Motor neuron (in vitro differentiated cells): ENCODE measurements around the gene KCNC3. TPM values are rescaled to one million over a fixed set of nuclear protein-coding genes. Genes with fewer than 3 reads are reported as not detected.
"Not testable (repeated sequence)": the region's sequence is repeated elsewhere in the genome, so short reads cannot be mapped to it uniquely, and the experiment has no call there.

Experiments
- ATAC-seq, 8 experiments: fragments of 200-7000 bp; cut with Tn5 transposase; replicated peaks in 6 of 8; 2 replicates each; pipeline ENCODE4 v1.8.0; 2021; ENCODE audit warnings: mild to moderate bottlenecking in 8 of 8, moderate library complexity in 8 of 8
- H3K27ac ChIP-seq, 2 donors: fragments of 250-450 bp; sonication (Bioruptor Pico); 2 replicates each; pipeline ENCODE4 v1.9.0; 2021; ENCODE audit warnings: antibody characterized with exemption in 2 of 2, mild to moderate bottlenecking in 2 of 2, moderate library complexity in 1 of 2
- H3K4me1 ChIP-seq, 2 donors: fragments of 250-450 bp; sonication (Bioruptor Pico); replicated peaks in 1 of 2; 2 replicates each; pipeline ENCODE4 v1.6.1; 2021; ENCODE audit warnings: antibody characterized with exemption in 2 of 2, mild to moderate bottlenecking in 2 of 2, moderate library complexity in 1 of 2
- H3K4me3 ChIP-seq, 5 donors: fragments of 250-450 bp; sonication (Bioruptor Pico); 2 replicates each; pipeline ENCODE4 v1.9.0; 2021; ENCODE audit warnings: antibody characterized with exemption in 5 of 5, mild to moderate bottlenecking in 5 of 5, moderate library complexity in 4 of 5
- WGBS, 10 experiments: fragments of 450-650 bp; shearing (Covaris generic); methylation state at CpG; one replicate each; pipeline ENCODE4 v1.0.0; 2022; 5-methylcytosine and 5-hydroxymethylcytosine counted together
- in situ Hi-C, 9 experiments: fragments of 400-800 bp; cut with MboI; loops; one replicate each; pipeline ENCODE4 v1.15.0; 2021; ENCODE audit warnings: low sequenced_read_pairs in 9 of 9, low pct_unique_long_range_greater_than_20kb in 2 of 9; ENCODE audit not compliant: unreplicated experiment in 9 of 9
- total RNA-seq, 8 experiments: library from RNA; unstranded; fragments of 300-600 nt; gene quantifications; 2 replicates each; pipeline versions ENCODE4 v1.2.3 to v1.2.4, GENCODE V29; 2022

Gene KCNC3
- total RNA-seq, 8 experiments from 2014 or later = 0.13 to 2.6 (median 0.99) TPM

DNA sequence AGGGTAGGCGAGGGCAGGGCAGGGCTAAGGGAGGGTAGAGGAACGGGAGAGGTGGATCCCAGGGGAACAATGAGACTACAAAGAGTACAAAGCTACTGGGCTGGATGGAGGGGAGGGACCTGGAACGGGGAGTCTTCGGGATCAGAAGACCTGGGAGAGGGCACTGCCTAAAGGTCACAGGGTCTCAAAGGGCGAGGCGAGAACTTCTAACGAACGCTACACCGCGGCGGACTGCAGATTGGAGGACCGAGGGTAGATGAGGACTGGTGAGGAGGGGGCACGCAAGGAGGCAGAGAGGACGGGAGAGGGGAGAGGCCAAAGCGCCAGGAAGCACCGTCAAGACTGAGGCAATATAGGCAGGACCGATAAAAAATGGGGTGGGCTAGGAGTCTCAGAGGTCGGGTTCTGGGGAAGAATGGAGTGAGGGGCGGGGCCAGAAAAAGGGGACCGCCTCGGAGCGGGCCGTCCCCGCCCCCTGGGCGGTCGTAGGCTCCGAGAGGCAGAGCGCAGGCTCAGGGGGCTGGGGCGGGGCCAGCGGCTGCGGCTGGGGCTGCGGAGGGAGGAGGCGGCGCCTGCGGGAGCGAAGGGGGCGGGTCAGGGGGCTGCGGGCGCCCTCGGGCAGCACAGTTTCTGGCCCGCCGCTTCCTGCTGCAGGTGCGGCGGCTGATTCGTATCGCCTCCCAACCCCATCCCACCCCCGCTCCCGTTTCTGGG is 1.3 kb upstream of the KCNC3 start:
- H3K4me3 ChIP-seq = peak overlapping the region; percentile 29 to 47 (median 39)
- H3K27ac ChIP-seq = peak overlapping the region; percentile 17 to 68
- in situ Hi-C loops = no loop called here
- WGBS, 10 experiments = 0 to 60% (median 7%) methylated on average over 1 to 14 of the region's 48 CpGs; no CpG with 5 or more reads in 1 of the 10 experiments
- ATAC-seq = peak in 6 of 8 experiments; percentile 29 to 61 (median 43)
- peaks cover 0 to 3% of the 10 kb centered on the region in 2 donors for H3K4me1 ChIP-seq

DNA sequence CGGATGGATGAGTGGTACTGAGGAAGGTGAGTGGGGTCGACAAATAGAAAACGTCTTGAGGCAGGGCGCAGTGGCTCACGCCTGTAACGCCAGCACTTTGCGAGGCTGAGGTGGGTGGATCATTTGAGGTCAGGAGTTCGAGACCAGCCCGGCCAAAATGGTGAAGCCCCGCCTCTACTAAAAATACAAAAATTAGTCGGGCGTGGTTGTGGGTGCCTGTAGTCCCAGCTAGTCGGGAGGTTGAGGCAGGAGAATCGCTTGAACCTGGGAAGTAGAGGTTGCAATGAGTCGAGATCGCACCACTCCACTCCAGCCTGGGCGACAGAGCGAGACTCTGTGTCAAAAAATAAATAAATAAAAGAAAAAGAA is 733 bp upstream of the KCNC3 start:
- in situ Hi-C loops, ATAC-seq, H3K4me1 ChIP-seq: not testable (repeated sequence)
- 4 to 65% (median 56%) methylated on average over 1 to 17 of the region's 18 CpGs; no CpG with 5 or more reads in 3 of the 10 experiments for WGBS, 10 experiments
- Histone ChIP-seq H3K27ac (peak overlapping the region; percentile 17 to 68), H3K4me3 (peak overlapping the region; percentile 29 to 47 (median 39))

DNA sequence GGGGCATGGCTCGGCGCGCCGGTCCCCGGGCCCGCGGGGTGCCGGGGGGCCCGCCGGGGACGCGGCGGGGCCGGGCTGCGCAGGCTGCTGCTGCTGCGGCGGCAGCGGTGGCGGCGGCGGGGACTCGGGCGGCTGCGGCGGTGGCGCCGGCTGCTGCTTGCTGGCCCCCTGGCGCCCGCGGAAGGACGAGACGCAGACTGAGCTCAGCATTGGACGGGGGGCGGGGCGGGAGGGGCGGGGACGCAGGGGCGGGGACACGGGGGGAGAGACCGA is 368 bp downstream of the KCNC3 start:
- H3K27ac ChIP-seq = peak overlapping the region; percentile 51 to 68
- peak overlapping the region; percentile 38 to 52 (median 41) for H3K4me3 ChIP-seq
- no CpG with 5 or more reads among the region's 40 CpGs for WGBS, 10 experiments
- peaks cover 5 to 6% of the 10 kb centered on the region in 2 donors for H3K4me1 ChIP-seq
- in situ Hi-C loops = no loop called here
- ATAC-seq = peak in 5 of 8 experiments; percentile 30 to 47 (median 40)

GRCh38 chr19:50328224-50328872 is 829 bp downstream of the KCNC3 start:
- Histone ChIP-seq H3K4me3 (peak overlapping the region; percentile 38 to 52 (median 41)), H3K27ac (peak overlapping the region; percentile 51 to 68), H3K4me1 (peaks cover 5 to 6% of the 10 kb centered on the region in 2 donors)
- in situ Hi-C loops = no loop called here
- no peak for ATAC-seq
- WGBS, 10 experiments = no CpG with 5 or more reads among the region's 104 CpGs

DNA sequence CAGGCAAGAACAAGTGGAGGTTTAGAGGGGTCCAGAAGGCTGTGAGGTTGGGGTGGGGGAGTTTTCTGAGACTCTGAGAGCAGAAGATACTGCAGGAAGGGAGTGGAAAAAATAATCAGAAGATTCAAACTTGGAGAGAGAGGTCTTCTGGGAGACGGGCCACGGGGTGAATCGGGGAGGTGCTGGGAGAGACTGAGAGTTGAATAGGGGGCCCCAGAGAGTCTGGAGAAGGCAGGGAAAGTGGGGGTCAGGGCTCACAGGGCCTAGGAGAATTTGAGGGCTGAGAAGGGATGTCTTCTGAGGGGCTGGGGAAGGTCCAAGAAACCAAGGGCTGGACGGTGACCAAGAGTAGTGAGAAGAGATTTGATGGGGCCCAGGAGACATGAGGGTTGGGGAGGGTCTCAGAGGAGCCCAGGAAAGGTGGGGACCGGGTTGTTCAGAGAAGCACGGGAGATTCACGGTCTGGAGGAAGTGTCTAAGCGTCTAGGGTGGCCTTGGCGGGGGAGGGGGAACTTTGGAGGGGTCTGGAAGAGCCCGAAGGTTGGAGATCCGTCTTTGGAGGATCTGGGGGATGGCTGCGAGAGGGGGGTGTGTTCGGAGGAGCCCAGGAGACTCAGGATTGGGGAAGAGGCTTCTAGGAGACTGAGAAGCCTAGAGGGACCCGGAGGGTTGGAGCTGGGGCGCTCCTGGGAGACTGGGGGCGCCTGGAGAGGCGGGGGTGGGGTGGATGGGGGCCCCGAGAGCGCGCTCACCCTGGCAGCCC is 1.5 kb downstream of the KCNC3 start:
- Histone ChIP-seq H3K4me3 (peak overlapping the region; percentile 38 to 52 (median 41)), H3K27ac (no peak overlapping the region), H3K4me1 (peaks cover 5 to 6% of the 10 kb centered on the region in 2 donors)
- WGBS, 10 experiments = 4 to 85% (median 54%) methylated on average over 1 to 5 of the region's 20 CpGs; no CpG with 5 or more reads in 6 of the 10 experiments
- ATAC-seq = no peak
- in situ Hi-C loops = no loop called here

DNA sequence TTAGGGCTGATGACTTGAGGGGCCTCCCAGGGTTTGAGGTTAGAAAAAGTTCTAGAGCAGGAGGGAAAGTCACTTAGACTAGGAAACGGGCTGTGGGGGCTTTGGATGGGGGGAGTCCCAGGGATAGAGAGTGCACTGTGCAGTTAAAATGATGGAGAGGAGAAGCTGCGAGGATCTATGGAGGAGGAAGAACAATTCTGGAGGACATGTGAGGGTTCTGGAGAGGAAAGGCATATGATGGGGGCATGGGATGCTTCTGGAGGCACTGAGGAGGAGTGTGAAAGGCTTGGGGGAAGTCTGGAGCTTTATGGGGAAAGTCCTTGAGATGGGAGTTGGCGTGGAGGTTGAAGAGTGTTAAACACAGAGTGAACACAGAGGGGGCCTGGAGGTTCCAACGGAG is 2.2 kb downstream of the KCNC3 start:
- 0 to 50% (median 35%) methylated on average over 1 to 3 of the region's 4 CpGs; no CpG with 5 or more reads in 5 of the 10 experiments for WGBS, 10 experiments
- no peak for ATAC-seq
- Histone ChIP-seq H3K27ac (no peak overlapping the region), H3K4me1 (peaks cover 5 to 6% of the 10 kb centered on the region in 2 donors), H3K4me3 (no peak overlapping the region)
- in situ Hi-C loops = no loop called here

DNA sequence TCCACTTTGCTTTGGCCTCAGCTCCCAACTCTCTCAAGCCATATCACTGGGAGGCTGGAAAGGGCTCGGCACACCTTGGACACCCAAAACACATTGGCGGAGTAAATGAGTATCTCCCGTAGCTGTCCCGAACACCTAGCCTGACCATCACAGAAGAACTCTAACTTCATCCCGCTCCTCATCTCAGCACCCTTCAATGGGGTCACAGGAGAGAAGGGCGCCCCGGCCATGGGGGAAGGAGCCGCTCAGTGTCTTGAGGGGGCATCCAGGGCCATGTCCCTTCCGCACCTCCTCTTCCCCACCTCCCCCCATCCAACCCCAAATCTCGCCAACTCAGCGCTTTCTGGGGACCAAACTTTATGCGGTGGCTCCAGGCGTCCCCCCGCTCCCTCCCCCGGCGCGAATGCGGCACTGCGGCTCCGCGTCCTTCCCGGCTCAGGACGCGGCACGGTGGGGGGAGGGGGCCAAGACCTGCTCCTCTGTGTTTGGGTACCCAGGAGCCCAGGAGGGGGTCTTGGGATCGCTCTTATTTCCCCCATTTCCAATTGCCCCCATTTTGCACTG is 3.0 kb downstream of the KCNC3 start:
- Histone ChIP-seq H3K4me3 (peak overlapping the region; percentile 14 to 29 (median 26)), H3K27ac (no peak overlapping the region), H3K4me1 (peaks cover 5 to 6% of the 10 kb centered on the region in 2 donors)
- WGBS, 10 experiments = 80% methylated on average over 1 of the region's 26 CpGs; no CpG with 5 or more reads in 9 of the 10 experiments
- no peak for ATAC-seq
- in situ Hi-C loops = no loop called here

GRCh38 chr19:50325310-50326100 is 3.7 kb downstream of the KCNC3 start:
- ATAC-seq = peak in 7 of 8 experiments; percentile 34 to 77 (median 47)
- H3K4me3 ChIP-seq = peak overlapping the region; percentile 21 to 29 (median 26)
- 29% methylated on average over 1 of the region's 48 CpGs; no CpG with 5 or more reads in 9 of the 10 experiments for WGBS, 10 experiments
- H3K4me1 ChIP-seq = peaks cover 5 to 6% of the 10 kb centered on the region in 2 donors
- peak overlapping the region in 1 of 2 donors; percentile 9 for H3K27ac ChIP-seq
- in situ Hi-C loops = no loop called here

GRCh38 chr19:50324331-50324730 is 4.8 kb downstream of the KCNC3 start:
- in situ Hi-C loops = no loop called here
- Histone ChIP-seq H3K4me3 (no peak overlapping the region), H3K4me1 (peaks cover 5 to 6% of the 10 kb centered on the region in 2 donors), H3K27ac (no peak overlapping the region)
- 60 to 91% (median 73%) methylated on average over 1 to 9 of the region's 11 CpGs; no CpG with 5 or more reads in 6 of the 10 experiments for WGBS, 10 experiments
- ATAC-seq = no peak

GRCh38 chr19:50323782-50324133 is 5.4 kb downstream of the KCNC3 start:
- no peak for ATAC-seq
- in situ Hi-C loops = no loop called here
- WGBS, 10 experiments = 34 to 90% methylated on average over 2 to 6 of the region's 12 CpGs; no CpG with 5 or more reads in 8 of the 10 experiments
- Histone ChIP-seq H3K4me3 (no peak overlapping the region), H3K4me1 (peaks cover 5 to 6% of the 10 kb centered on the region in 2 donors), H3K27ac (no peak overlapping the region)

- no peak for ATAC-seq
- in situ Hi-C loops = no loop called here
- 87 to 100% (median 95%) methylated on average over 4 to 11 of the region's 55 CpGs; no CpG with 5 or more reads in 7 of the 10 experiments for WGBS, 10 experiments
- Histone ChIP-seq H3K4me1 (peaks cover 5 to 6% of the 10 kb centered on the region in 2 donors), H3K4me3 (no peak overlapping the region), H3K27ac (no peak overlapping the region)
These were observed 6.0 kb downstream of the KCNC3 start for GRCh38 chr19:50322931-50323781.
